Heart right ventricle (tissue), 16 donors: ENCODE data around the gene RASD2. TPM values are rescaled to one million over a fixed set of nuclear protein-coding genes. Genes with fewer than 3 reads are reported as not detected.

ENCODE experiments used
- ATAC-seq, 8 donors: fragments of 200-7000 bp; cut with Tn5 transposase; one replicate each; pipeline ENCODE4 v1.9.1; 2020; ENCODE audit warnings: mild to moderate bottlenecking in 8 of 8, moderate library complexity in 8 of 8, moderate number of reproducible peaks in 1 of 8
- DNase-seq, 2 donors: peaks; one replicate each; pipeline ENCODE4 v3.0.0-alpha.2; 2020
- H3K27ac ChIP-seq, 10 donors: fragments of 200-600 bp; sonication (generic) in 2 of 10; one replicate each; pipeline versions ENCODE4 v1.5.0 to v1.8.0; 2020 to 2022; ENCODE audit warnings: mild to moderate bottlenecking in 3 of 10
- H3K27me3 ChIP-seq, 7 donors: fragments of 200-600 bp; one replicate each; pipeline ENCODE4 v1.8.0; 2021 to 2022; ENCODE audit warnings: mild to moderate bottlenecking in 2 of 7
- H3K36me3 ChIP-seq, 9 donors: fragments of 200-600 bp; sonication (generic) in 1 of 9; one replicate each; pipeline versions ENCODE4 v1.5.0 to v1.8.0; 2020 to 2022; ENCODE audit warnings: mild to moderate bottlenecking in 2 of 9
- H3K4me1 ChIP-seq, 9 donors: fragments of 200-600 bp; sonication (generic) in 1 of 9; one replicate each; pipeline versions ENCODE4 v1.5.0 to v1.8.0; 2020 to 2022; ENCODE audit warnings: mild to moderate bottlenecking in 4 of 9
- H3K4me3 ChIP-seq, 10 donors: fragments of 200-600 bp; sonication (generic) in 2 of 10; one replicate each; pipeline versions ENCODE4 v1.5.0 to v1.8.0; 2020 to 2022; ENCODE audit warnings: mild to moderate bottlenecking in 7 of 10, moderate library complexity in 2 of 10
- H3K9me3 ChIP-seq, 11 donors: fragments of 200-600 bp in 10 of 11; sonication (generic) in 2 of 11; one replicate each; pipeline versions ENCODE4 v1.5.0 to v1.8.0; 2013 to 2022; ENCODE audit warnings: mild to moderate bottlenecking in 2 of 11, control low read depth in 1 of 11, moderate library complexity in 1 of 11
- WGBS, 2 donors: extraction: QIAGEN DNeasy Blood & Tissue Kit; methylation state at CpG; one replicate each; pipeline ENCODE4 v1.1.7; 2013; ENCODE audit warnings: inconsistent platforms in 1 of 2; 5-methylcytosine and 5-hydroxymethylcytosine counted together
- intact Hi-C, 10 donors: fragments of 100-400 bp; cut with DNase I; formaldehyde crosslinking; loops; one replicate each; pipeline versions ENCODE4 v1.11.1 to v1.14.2; 2022
- polyA plus RNA-seq, 2 donors: library from polyadenylated mRNA; stranded (reverse); fragments of 200-250 nt; gene quantifications; one replicate each; pipeline ENCODE4 v1.2.3, GENCODE V29; 2013
- total RNA-seq, 10 donors: library from RNA; stranded (reverse); fragmentation: NEBNext Ultra II Directional in 3 of 10; extraction: Animal tissue kit (Norgen Biotek cat#: 25700) in 3 of 10; gene quantifications; one replicate each; pipeline versions ENCODE4 v1.2.1 to v1.2.4, GENCODE V29; 2021 to 2023
- TF ChIP-seq, protein P1 (sequence below), 9 donors: fragments of 200-600 bp; sonication (generic) in 2 of 9; IDR thresholded peaks; one replicate each; pipeline versions ENCODE4 v1.5.0 to v1.8.0; 2021 to 2022; ENCODE audit warnings: antibody characterized with exemption in 9 of 9, mild to moderate bottlenecking in 5 of 9, moderate library complexity in 1 of 9
- donor health status: Arrhythmogenic right ventricular cardiomyopathy.
- donor health status: ischemic (EF 13 %, LVEDD 7.1; RV severe dilation, severe dysfunction).
- donor health status: healthy with polysubstance abuse.
- donor health status: DM: no; HTN: yes; CAD: no.
- donor health status: DM: no; HTN: no; CAD: no.
- donor health status: ischemic (EF 25% LVEDD 6.9; RV normal size, moderate dysfunction).
- donor health status: ischemic (EF 25% LVEDD 5.7; RV mildly dilated, moderate dysfunction).
- donor health status: healthy.
- donor health status: DM: yes; HTN: yes; CAD: no.
- donor health status: Ischemic cardiomyopathy.
- donor health status: ischemic (EF 35%, LVEDD 5.7; RV mildly dilated, moderate dysfunction).
- donor health status: nonischemic (EF 11% LVEDD 7.7; RV severe dilation, severe dysfunction).
- donor health status: DM: yes; HTN: yes; CAD: no.
- donor health status: PGD.
- donor health status: ischemic (EF 29% LVEDD 5.4; RV normal size, mild dysfunction).
- donor health status: nonischemic (EF 23%, LVEDD 6.1; RV moderate dilation, normal function).

RASD2 gene
- total and polyA plus RNA-seq, 12 donors = 1.4 to 9.9 (median 3.6) TPM

DNA sequence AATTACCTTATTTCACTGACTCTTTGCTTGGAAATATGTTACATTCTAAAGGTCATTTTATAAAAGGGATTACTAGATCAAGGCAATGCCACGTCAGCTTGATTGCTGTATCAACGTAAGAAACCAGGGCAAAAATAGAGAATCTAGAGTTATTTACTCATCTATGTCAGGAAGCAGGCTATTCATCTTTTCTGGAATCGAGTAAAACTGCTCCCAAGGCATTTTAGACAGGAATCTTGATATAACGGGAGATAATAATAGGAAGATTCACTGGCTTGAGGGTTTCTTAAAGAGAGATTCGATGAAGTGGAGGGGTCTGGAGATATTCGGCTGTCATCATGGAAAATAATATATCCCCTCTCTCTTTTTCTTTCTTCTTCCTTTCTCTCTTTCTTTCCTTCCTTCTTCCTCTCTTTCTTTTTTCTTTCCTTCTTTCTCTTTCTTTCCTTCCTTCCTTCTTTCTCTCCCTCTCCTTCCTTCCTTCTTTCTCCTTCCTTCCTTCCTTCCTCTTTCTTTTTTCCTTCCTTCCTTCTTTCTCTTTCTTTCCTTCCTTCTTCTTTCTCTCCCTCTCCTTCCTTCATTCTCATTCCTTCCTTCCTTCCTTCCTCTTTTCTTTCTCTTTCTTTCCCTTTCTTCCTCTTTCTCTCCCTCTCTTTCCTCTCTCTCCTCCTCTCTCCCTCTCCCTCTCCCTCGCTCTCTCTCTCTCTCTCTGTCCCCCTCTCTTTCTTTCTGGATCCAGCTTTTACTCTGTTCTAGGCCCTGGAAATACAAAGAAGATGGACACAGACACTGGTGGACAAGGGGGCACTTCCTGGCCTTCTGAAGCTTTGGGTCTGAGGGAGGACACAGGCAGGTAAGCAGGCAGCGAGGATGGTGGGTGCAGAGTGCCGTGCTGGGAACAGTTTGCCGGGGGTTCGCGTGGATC, 18.1 kb upstream of the RASD2 start:
- 76 to 83% methylated on average over 12 of the region's 12 CpGs for WGBS, 2 donors
- Histone ChIP-seq H3K4me3 (no peak overlapping the region), H3K27ac (no peak overlapping the region), H3K27me3 (peaks cover 0 to 39% (median 18%) of the 10 kb centered on the region in 7 donors), H3K4me1 (peaks cover 0 to 13% (median 0%) of the 10 kb centered on the region in 9 donors), H3K9me3 (no peaks in the 10 kb centered on the region), H3K36me3 (no peaks in the 10 kb centered on the region)
- ATAC-seq = no peak
- TF ChIP-seq, protein P1, sequence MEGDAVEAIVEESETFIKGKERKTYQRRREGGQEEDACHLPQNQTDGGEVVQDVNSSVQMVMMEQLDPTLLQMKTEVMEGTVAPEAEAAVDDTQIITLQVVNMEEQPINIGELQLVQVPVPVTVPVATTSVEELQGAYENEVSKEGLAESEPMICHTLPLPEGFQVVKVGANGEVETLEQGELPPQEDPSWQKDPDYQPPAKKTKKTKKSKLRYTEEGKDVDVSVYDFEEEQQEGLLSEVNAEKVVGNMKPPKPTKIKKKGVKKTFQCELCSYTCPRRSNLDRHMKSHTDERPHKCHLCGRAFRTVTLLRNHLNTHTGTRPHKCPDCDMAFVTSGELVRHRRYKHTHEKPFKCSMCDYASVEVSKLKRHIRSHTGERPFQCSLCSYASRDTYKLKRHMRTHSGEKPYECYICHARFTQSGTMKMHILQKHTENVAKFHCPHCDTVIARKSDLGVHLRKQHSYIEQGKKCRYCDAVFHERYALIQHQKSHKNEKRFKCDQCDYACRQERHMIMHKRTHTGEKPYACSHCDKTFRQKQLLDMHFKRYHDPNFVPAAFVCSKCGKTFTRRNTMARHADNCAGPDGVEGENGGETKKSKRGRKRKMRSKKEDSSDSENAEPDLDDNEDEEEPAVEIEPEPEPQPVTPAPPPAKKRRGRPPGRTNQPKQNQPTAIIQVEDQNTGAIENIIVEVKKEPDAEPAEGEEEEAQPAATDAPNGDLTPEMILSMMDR (IDR thresholded peaks at IDR 0.05) = no peak
- DNase-seq = no peak
- intact Hi-C loops = no loop called here

DNA sequence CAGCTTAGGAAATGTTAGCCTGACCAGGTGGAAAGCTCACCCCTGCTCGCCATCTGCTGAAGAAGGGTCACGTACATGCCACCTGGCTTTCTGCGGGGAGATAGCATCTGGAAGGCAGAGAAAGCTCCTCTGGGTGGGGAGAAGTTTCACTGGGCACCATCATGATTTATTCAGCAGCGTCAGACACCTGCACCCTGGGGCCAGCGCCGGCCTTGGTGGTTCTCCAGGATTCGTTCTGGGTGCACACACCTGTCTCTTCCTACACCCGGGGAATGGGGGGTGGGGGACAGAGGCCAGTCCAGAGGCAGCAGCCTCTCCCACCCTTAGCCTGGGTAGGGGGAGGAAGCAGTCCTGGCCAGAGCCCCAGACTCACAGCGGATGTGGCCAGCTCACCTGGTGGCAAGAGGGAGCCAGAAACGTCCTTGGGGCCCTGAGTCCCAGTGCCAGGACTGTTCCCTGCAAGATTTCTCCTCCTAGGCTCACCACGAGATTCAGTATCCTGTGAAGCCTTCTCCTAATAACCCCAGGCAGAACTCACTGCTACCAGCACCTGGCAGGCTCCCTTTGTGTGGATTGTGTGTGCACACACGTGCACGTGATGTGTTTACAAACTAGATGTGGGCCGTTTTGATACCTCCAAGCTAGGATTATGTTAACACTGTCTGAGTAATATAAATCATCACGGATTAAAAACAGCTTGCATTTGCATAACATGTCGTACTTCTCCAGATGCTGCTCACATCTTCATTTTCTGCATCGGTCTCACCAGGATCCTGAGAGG, 17.3 kb upstream of the RASD2 start:
- Histone ChIP-seq H3K36me3 (no peaks in the 10 kb centered on the region), H3K27me3 (peaks cover 0 to 30% (median 10%) of the 10 kb centered on the region in 7 donors), H3K9me3 (no peaks in the 10 kb centered on the region), H3K4me1 (peaks cover 0 to 13% (median 0%) of the 10 kb centered on the region in 9 donors), H3K4me3 (no peak overlapping the region), H3K27ac (no peak overlapping the region)
- TF ChIP-seq, protein P1 (IDR thresholded peaks at IDR 0.05) = no peak
- DNase-seq = no peak
- ATAC-seq = no peak
- intact Hi-C loops = no loop called here
- 80 to 86% methylated on average over 17 of the region's 17 CpGs for WGBS, 2 donors

DNA sequence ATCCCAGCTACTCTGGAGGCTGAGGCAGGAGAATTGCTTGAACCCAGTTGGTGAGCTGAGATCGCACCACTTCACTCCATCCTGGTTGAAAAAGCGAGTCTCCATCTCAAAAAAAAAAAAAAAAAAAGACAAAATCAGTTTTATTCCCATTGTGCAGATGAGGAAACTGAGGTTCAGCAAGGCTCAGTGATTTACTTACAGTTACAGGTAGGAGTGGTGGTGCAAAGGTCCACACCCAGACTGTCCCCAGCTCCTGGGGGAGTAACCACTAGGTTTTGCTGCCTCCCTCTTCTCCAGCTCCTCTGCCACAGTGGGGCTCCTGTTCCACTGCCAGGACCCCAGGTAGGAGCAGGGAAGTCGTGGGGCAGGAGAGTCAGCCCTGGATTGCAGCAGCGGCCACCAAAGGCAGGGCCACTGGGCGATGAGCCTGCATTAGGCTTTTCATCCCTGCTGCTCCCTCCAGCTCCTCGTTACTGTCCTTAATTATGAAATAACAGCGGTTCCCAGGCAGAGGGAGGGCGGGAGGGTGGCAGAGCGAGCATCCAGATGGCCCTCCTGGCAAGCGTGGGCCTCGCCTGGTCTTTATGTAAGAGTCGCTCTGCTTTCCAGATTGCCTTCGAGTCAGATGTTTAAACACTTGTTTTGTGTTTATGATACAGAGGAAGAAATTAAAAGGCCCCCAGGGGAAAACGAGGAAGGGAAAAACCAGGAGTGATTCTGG, 15.5 kb upstream of the RASD2 start:
- intact Hi-C loops = loop anchor here in 1 of 10 donors (5.0 kb wide), 1 partner anchor 52 kb away; no protein-coding TSS in a partner anchor
- ATAC-seq (peak in 7 of 8 donors; percentile 49 to 74 (median 69)), DNase-seq (peak; percentile 45)
- Histone ChIP-seq H3K4me3 (no peak overlapping the region), H3K4me1 (peaks cover 0 to 13% (median 0%) of the 10 kb centered on the region in 9 donors), H3K9me3 (peaks cover 0 to 12% (median 0%) of the 10 kb centered on the region in 11 donors), H3K27me3 (peaks cover 0 to 18% (median 3%) of the 10 kb centered on the region in 7 donors), H3K27ac (peak overlapping the region in 7 of 10 donors; percentile 17 to 64 (median 28)), H3K36me3 (no peaks in the 10 kb centered on the region)
- TF ChIP-seq, protein P1 (IDR thresholded peaks at IDR 0.05) = no peak
- 49% methylated on average over 14 of the region's 14 CpGs for WGBS, 2 donors
